CD4-positive, alpha-beta memory T cell (primary cell): ENCODE results near the gene AXIN1. TPM values are rescaled to one million over a fixed set of nuclear protein-coding genes. Genes with fewer than 3 reads are reported as not detected.
A peak's percentile ranks its signal among the peaks of the same experiment; 100 is the strongest.
"Not testable (repeated sequence)": the region's sequence is repeated elsewhere in the genome, so short reads cannot be mapped to it uniquely, and the experiment has no call there.

ENCODE experiments used
- CTCF ChIA-PET: fragments of 350-600 bp; sonication (Branson Sonifier 250); formaldehyde crosslinking; loops from one replicate; lab custom pipeline; 2021; ENCODE audit warnings: inconsistent platforms; ENCODE audit not compliant: partially characterized antibody; lab: Charles Lee
- POLR2A ChIA-PET: fragments of 350-600 bp; sonication (Branson Sonifier 250); formaldehyde crosslinking; loops from one replicate; lab custom pipeline; 2021; ENCODE audit not compliant: partially characterized antibody; lab: Charles Lee
- DNase-seq, 5 donors: peaks; one replicate each; pipeline versions ENCODE4 v3.0.0 to v3.0.0-alpha.2; 2020 to 2022; ENCODE audit warnings: mixed read lengths in 1 of 5
- H3K27ac ChIP-seq: one replicate; pipeline ENCODE4 v1.7.0; 2013; ENCODE audit warnings: low read depth, low read length
- H3K27me3 ChIP-seq: 2 replicates; pipeline ENCODE4 v1.7.0; 2013; ENCODE audit warnings: mild to moderate bottlenecking, low read length, moderate library complexity; ENCODE audit not compliant: insufficient read depth
- H3K36me3 ChIP-seq: 2 replicates; pipeline ENCODE4 v1.7.0; 2013; ENCODE audit warnings: mild to moderate bottlenecking, low read length, moderate library complexity; ENCODE audit not compliant: insufficient read depth
- H3K4me1 ChIP-seq: 2 replicates; pipeline ENCODE4 v1.7.0; 2013; ENCODE audit warnings: mild to moderate bottlenecking, low read length, moderate library complexity; ENCODE audit not compliant: insufficient read depth
- H3K4me3 ChIP-seq, 2 donors: one replicate each; pipeline ENCODE4 v1.7.0; 2013; ENCODE audit warnings: low read length in 2 of 2, mild to moderate bottlenecking in 1 of 2
- H3K9me3 ChIP-seq, 2 donors: one replicate each; pipeline ENCODE4 v1.7.0; 2013; ENCODE audit warnings: low read length in 2 of 2, control low read depth in 1 of 2; ENCODE audit not compliant: control insufficient read depth in 1 of 2
- H3K27ac Mint-ChIP-seq, 7 donors: one replicate each; pipeline ENCODE4 v1.8.0; 2020 to 2021; ENCODE audit warnings: mixed read lengths in 7 of 7, mild to moderate bottlenecking in 6 of 7, inconsistent platforms in 3 of 7, moderate library complexity in 3 of 7
- H3K27me3 Mint-ChIP-seq, 2 donors: one replicate each; pipeline ENCODE4 v1.8.0; 2020 to 2021; ENCODE audit warnings: mixed read lengths in 2 of 2
- H3K36me3 Mint-ChIP-seq, 2 donors: one replicate each; pipeline ENCODE4 v1.8.0; 2020 to 2021; ENCODE audit warnings: mixed read lengths in 2 of 2, inconsistent platforms in 1 of 2, mild to moderate bottlenecking in 1 of 2
- H3K4me1 Mint-ChIP-seq, 4 donors: one replicate each; pipeline ENCODE4 v1.8.0; 2020 to 2021; ENCODE audit warnings: mixed read lengths in 4 of 4, mild to moderate bottlenecking in 1 of 4
- H3K4me3 Mint-ChIP-seq, 8 donors: one replicate each; pipeline ENCODE4 v1.8.0; 2020 to 2021; ENCODE audit warnings: mixed read lengths in 8 of 8, mild to moderate bottlenecking in 7 of 8, moderate library complexity in 6 of 8, inconsistent platforms in 3 of 8
- H3K9me3 Mint-ChIP-seq, 8 donors: one replicate each; pipeline ENCODE4 v1.8.0; 2020 to 2021; ENCODE audit warnings: mixed read lengths in 8 of 8, mild to moderate bottlenecking in 5 of 8, inconsistent platforms in 3 of 8, moderate library complexity in 1 of 8
- intact Hi-C: fragments of 100-400 bp; cut with micrococcal nuclease; formaldehyde crosslinking; loops from one replicate; pipeline ENCODE4 v1.15.1; 2023
- polyA plus RNA-seq, 2 donors: library from polyadenylated mRNA; unstranded; fragments of 300-500 nt; fragmentation: Illumina TruSeq; gene quantifications; one replicate each; pipeline ENCODE4 v1.2.3, GENCODE V29; 2021
- total RNA-seq, 2 experiments: library from RNA; stranded (reverse); gene quantifications; one replicate each; pipeline ENCODE4 v1.2.3, GENCODE V29; 2021

The AXIN1 gene
- total and polyA plus RNA-seq, 4 experiments from 2014 or later = 0.67 to 43.0 (median 23.2) TPM

DNA sequence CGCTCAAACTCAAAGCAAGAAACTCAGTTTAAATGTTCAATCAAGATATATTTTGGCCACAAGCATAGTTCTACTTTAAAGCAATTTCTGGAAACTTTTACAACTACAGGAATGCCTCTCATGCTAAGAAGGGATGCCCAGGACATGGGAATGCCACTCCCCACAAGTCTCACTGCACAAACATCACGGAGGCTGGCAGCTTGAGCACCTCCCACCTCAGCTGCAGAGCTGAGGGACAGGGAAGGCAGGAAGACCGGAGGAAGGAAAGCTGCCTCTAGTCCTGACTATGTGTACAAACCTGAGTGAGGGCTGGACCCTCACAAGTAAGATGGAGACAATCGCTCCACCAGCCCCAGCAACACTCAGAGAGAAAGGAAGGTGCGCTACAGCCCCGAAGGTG lies 5.3 kb downstream of the AXIN1 start:
- no peak for DNase-seq
- Mint-ChIP-seq H3K36me3 (peaks cover 26 to 59% of the 10 kb centered on the region in 2 donors), H3K27me3 (no peaks in the 10 kb centered on the region), H3K9me3 (no peaks in the 10 kb centered on the region), H3K4me3 (peak overlapping the region in 2 of 8 donors; percentile 27 to 67), H3K27ac (peak overlapping the region; percentile 14 to 81 (median 54)), H3K4me1 (peaks cover 45 to 91% (median 72%) of the 10 kb centered on the region in 4 donors)
- H3K36me3 ChIP-seq = peaks cover 13% of the 10 kb centered on the region
- H3K27me3 ChIP-seq = no peaks in the 10 kb centered on the region
- H3K9me3 ChIP-seq = no peaks in the 10 kb centered on the region
- ChIA-PET POLR2A (interaction anchor here (1.0 kb wide), 1 partner anchor 112 kb away, joined by 3 read pairs; the partner anchor contains the start of gene FAM234A), CTCF (no interaction called here)
- intact Hi-C loops = no loop called here
- H3K4me1 ChIP-seq = peaks cover 71% of the 10 kb centered on the region
- H3K27ac ChIP-seq = no peak overlapping the region
- no peak overlapping the region for H3K4me3 ChIP-seq

DNA sequence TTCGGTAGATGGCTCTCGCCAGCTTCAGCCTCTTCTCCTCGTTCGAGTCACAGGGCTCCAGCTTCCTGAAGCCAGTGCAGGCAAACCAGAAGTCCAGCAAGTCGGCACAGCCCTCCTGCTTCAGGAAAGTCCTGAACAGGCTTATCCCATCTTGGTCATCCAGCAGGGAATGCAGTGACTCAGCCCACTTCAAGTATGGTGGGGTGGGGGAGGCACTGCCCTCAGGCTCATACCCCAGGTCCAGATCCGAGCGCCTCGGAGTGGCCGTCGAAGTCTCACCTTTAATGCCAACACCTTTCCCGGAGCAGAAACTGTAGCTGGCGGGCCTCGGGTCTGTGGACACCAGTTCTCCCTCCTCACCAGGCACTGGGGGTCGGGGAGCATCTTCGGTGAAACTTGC lies 5.9 kb downstream of the AXIN1 start:
- H3K27ac Mint-ChIP-seq = peak overlapping the region in 2 of 7 donors; percentile 3 to 17
- H3K27ac ChIP-seq = no peak overlapping the region
- POLR2A ChIA-PET = no interaction called here
- peaks cover 13% of the 10 kb centered on the region for H3K36me3 ChIP-seq
- DNase-seq = no peak
- H3K9me3 Mint-ChIP-seq = no peaks in the 10 kb centered on the region
- no peaks in the 10 kb centered on the region for H3K27me3 Mint-ChIP-seq
- no peaks in the 10 kb centered on the region for H3K27me3 ChIP-seq
- peaks cover 73% of the 10 kb centered on the region for H3K4me1 ChIP-seq
- peaks cover 28 to 62% of the 10 kb centered on the region in 2 donors for H3K36me3 Mint-ChIP-seq
- H3K9me3 ChIP-seq = no peaks in the 10 kb centered on the region
- CTCF ChIA-PET = interaction anchor here (1.1 kb wide), 1 partner anchor 164 kb away, joined by 3 read pairs; no protein-coding TSS in a partner anchor
- H3K4me3 Mint-ChIP-seq = peak overlapping the region in 4 of 8 donors; percentile 40 to 61 (median 49)
- H3K4me1 Mint-ChIP-seq = peaks cover 48 to 96% (median 76%) of the 10 kb centered on the region in 4 donors
- intact Hi-C loops = no loop called here
- H3K4me3 ChIP-seq = no peak overlapping the region

- intact Hi-C loops = no loop called here
- no peaks in the 10 kb centered on the region for H3K27me3 ChIP-seq
- peaks cover 13% of the 10 kb centered on the region for H3K36me3 ChIP-seq
- H3K4me3 Mint-ChIP-seq = peak overlapping the region; percentile 28 to 61 (median 51)
- no peak overlapping the region for H3K4me3 ChIP-seq
- ChIA-PET CTCF (interaction anchor here (0.9 to 1.5 kb wide), 3 partner anchors 16 to 163 kb away, joined by 3 to 4 read pairs (median 3); no protein-coding TSS in a partner anchor), POLR2A (no interaction called here)
- no peaks in the 10 kb centered on the region for H3K9me3 Mint-ChIP-seq
- H3K36me3 Mint-ChIP-seq = peaks cover 28 to 62% of the 10 kb centered on the region in 2 donors
- no peak for DNase-seq
- peaks cover 68% of the 10 kb centered on the region for H3K4me1 ChIP-seq
- H3K27ac ChIP-seq = no peak overlapping the region
- no peaks in the 10 kb centered on the region for H3K9me3 ChIP-seq
- H3K27me3 Mint-ChIP-seq = no peaks in the 10 kb centered on the region
- H3K4me1 Mint-ChIP-seq = peaks cover 48 to 91% (median 72%) of the 10 kb centered on the region in 4 donors
- H3K27ac Mint-ChIP-seq = peak overlapping the region in 4 of 7 donors; percentile 9 to 70 (median 52)
Measured at GRCh38 chr16:345772-346171, 6.8 kb downstream of the AXIN1 start.

GRCh38 chr16:342455-343213 lies 9.9 kb downstream of the AXIN1 start:
- Mint-ChIP-seq H3K27ac (peak overlapping the region in 4 of 7 donors; percentile 10 to 57 (median 38)), H3K27me3 (no peaks in the 10 kb centered on the region), H3K9me3 (no peaks in the 10 kb centered on the region), H3K4me1 (peaks cover 48 to 87% (median 67%) of the 10 kb centered on the region in 4 donors), H3K4me3 (peak overlapping the region in 4 of 8 donors; percentile 43 to 61 (median 46)), H3K36me3 (peaks cover 27 to 50% of the 10 kb centered on the region in 2 donors)
- ChIA-PET POLR2A (no interaction called here), CTCF (interaction anchor here (1.1 to 1.4 kb wide), 2 partner anchors 9 to 161 kb away, joined by 4 to 5 read pairs; no protein-coding TSS in a partner anchor)
- H3K36me3 ChIP-seq = peaks cover 13% of the 10 kb centered on the region
- H3K27me3 ChIP-seq = no peaks in the 10 kb centered on the region
- intact Hi-C loops = no loop called here
- H3K27ac ChIP-seq = no peak overlapping the region
- H3K4me1 ChIP-seq = peaks cover 64% of the 10 kb centered on the region
- no peak overlapping the region for H3K4me3 ChIP-seq
- no peaks in the 10 kb centered on the region for H3K9me3 ChIP-seq
- DNase-seq = peak in 1 of 5 donors; percentile 19

DNA sequence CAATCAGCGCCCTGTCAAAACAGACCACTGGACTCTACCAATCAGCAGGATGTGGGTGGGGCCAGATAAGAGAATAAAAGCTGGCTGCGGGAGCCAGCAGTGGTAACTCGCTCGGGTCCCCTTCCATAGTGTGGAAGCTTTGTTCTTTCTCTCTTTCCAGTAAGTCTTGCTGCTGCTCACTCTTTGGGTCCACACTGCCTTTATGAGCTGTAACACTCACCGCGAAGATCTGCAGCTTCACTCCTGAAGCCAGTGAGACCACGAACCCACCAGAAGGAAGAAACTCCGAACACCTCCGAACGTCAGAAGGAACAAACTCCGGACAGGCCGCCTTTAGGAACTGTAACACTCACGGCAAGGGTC lies 10.6 kb downstream of the AXIN1 start:
- CTCF ChIA-PET, H3K9me3 ChIP-seq, H3K27me3 ChIP-seq, DNase-seq, intact Hi-C loops, POLR2A ChIA-PET, H3K9me3 Mint-ChIP-seq, H3K27me3 Mint-ChIP-seq, H3K4me3 ChIP-seq, H3K27ac ChIP-seq: not testable (repeated sequence)
- peak overlapping the region in 4 of 8 donors; percentile 37 to 54 (median 44) for H3K4me3 Mint-ChIP-seq
- peaks cover 20 to 44% of the 10 kb centered on the region in 2 donors for H3K36me3 Mint-ChIP-seq
- peak overlapping the region in 3 of 7 donors; percentile 22 to 74 (median 38) for H3K27ac Mint-ChIP-seq
- Histone ChIP-seq H3K36me3 (peaks cover 13% of the 10 kb centered on the region), H3K4me1 (peaks cover 62% of the 10 kb centered on the region)
- H3K4me1 Mint-ChIP-seq = peaks cover 44 to 80% (median 64%) of the 10 kb centered on the region in 4 donors

DNA sequence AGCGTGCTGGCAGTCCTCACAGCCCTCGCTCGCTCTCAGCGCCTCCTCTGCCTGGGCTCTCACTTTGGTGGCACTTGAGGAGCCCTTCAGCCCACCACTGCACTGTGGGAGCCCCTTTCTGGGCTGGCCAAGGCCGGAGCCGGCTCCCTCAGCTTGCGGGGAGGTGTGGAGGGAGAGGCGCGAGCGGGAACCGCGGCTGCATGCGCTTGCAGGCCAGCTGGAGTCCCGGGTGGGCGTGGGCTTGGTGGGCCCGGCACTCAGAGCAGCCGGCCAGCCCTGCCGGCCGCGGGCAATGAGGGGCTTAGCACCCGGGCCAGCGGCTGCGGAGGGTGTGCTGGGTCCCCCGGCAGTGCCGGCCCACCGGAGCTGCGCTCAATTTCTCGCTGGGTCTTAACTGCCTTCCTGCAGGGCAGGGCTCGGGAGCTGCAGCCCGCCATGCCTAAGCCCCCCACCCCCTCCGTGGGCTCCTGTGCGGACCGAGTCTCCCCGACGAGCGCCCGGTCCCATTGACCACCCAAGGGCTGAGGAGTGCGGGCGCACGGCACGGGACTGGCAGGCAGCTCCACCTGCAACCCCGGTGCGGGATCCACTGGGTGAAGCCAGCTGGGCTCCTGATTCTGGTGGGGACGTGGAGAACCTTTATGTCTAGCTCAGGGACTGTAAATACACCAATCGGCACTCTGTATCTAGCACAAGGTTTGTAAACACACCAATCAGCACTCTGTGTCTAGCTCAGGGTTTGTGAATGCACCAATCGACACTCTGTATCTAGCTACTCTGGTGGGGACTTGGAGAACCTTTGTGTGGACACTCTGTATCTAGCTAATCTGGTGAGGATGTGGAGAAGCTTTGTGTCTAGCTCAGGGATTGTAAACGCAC lies 11.2 kb downstream of the AXIN1 start:
- H3K27me3 ChIP-seq, H3K4me3 ChIP-seq, POLR2A ChIA-PET, DNase-seq, H3K27me3 Mint-ChIP-seq, H3K27ac ChIP-seq, H3K4me3 Mint-ChIP-seq, intact Hi-C loops, H3K9me3 ChIP-seq, H3K9me3 Mint-ChIP-seq, CTCF ChIA-PET: not testable (repeated sequence)
- Histone ChIP-seq H3K4me1 (peaks cover 56% of the 10 kb centered on the region), H3K36me3 (peaks cover 13% of the 10 kb centered on the region)
- H3K36me3 Mint-ChIP-seq = peaks cover 16 to 40% of the 10 kb centered on the region in 2 donors
- H3K27ac Mint-ChIP-seq = peak overlapping the region in 2 of 7 donors; percentile 38 to 74
- peaks cover 40 to 78% (median 61%) of the 10 kb centered on the region in 4 donors for H3K4me1 Mint-ChIP-seq
